HL-60 (cell line): ENCODE results near the gene OR4P4.

ENCODE experiments used
- DNase-seq, 2 experiments: peaks; one replicate each; pipeline ENCODE4 v3.0.0-alpha.2; 2010 to 2020; ENCODE audit warnings: low read depth in 1 of 2, low spot score in 1 of 2
- H3K27ac ChIP-seq: fragments of 250-450 bp; sonication (Bioruptor Pico); replicated peaks from 2 replicates; pipeline ENCODE4 v1.5.1; 2020; ENCODE audit warnings: mild to moderate bottlenecking, moderate library complexity
- H3K27me3 ChIP-seq: fragments of 250-450 bp; sonication (Bioruptor Pico); 2 replicates; pipeline ENCODE4 v1.5.1; 2021; ENCODE audit warnings: mild to moderate bottlenecking, moderate library complexity; ENCODE audit not compliant: insufficient read depth, poor library complexity, severe bottlenecking
- H3K4me3 ChIP-seq: replicated peaks from 2 replicates; pipeline ENCODE4 v1.5.1; 2011; ENCODE audit warnings: mild to moderate bottlenecking, control low read depth, low read length; ENCODE audit not compliant: insufficient read depth
- GABPA ChIP-seq: IDR thresholded peaks from 2 replicates; pipeline ENCODE4 v1.6.1; 2012; ENCODE audit warnings: low read depth
- POLR2AphosphoS5 ChIP-seq: IDR thresholded peaks from 2 replicates; pipeline ENCODE4 v1.6.1; 2012; ENCODE audit warnings: low read depth
- SPI1 ChIP-seq: IDR thresholded peaks from 2 replicates; pipeline ENCODE4 v1.6.1; 2012; ENCODE audit warnings: low read depth, mild to moderate bottlenecking, borderline replicate concordance
- TF ChIP-seq, protein P1 (sequence below): IDR thresholded peaks from 2 replicates; pipeline ENCODE4 v1.6.1; 2012; ENCODE audit warnings: low read depth; ENCODE audit not compliant: insufficient replicate concordance
- TF ChIP-seq, protein P2 (sequence below): IDR thresholded peaks from one replicate; pipeline ENCODE4 v1.5.1; 2011; ENCODE audit warnings: low read length, control low read depth, inconsistent platforms; ENCODE audit not compliant: insufficient read depth

The OR4P4 gene

DNA sequence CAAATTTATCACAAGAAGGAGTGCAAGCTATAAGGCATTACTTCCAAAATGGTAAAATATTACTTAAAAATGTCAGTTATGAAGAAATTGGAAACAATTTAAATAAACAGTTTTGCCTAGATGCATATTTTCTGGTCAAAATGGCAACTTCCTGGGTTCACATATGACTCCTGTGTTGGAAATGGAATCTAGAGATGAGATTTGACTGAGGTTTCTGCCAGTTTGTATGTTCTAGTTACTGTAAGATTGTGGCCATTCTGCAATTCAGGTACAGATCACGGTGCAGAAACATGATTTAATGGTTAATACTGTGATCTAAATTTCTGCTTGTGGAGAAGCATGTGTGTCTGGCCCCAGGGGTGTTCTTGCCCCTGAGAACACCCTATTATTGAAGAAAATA is 23.7 kb downstream of the OR4P4 start:
- H3K27ac ChIP-seq = no peak overlapping the region
- H3K4me3 ChIP-seq = no peak overlapping the region
- no peaks in the 10 kb centered on the region for H3K27me3 ChIP-seq
- DNase-seq = no peak
- no peak for TF ChIP-seq SPI1
- TF ChIP-seq, protein P1, sequence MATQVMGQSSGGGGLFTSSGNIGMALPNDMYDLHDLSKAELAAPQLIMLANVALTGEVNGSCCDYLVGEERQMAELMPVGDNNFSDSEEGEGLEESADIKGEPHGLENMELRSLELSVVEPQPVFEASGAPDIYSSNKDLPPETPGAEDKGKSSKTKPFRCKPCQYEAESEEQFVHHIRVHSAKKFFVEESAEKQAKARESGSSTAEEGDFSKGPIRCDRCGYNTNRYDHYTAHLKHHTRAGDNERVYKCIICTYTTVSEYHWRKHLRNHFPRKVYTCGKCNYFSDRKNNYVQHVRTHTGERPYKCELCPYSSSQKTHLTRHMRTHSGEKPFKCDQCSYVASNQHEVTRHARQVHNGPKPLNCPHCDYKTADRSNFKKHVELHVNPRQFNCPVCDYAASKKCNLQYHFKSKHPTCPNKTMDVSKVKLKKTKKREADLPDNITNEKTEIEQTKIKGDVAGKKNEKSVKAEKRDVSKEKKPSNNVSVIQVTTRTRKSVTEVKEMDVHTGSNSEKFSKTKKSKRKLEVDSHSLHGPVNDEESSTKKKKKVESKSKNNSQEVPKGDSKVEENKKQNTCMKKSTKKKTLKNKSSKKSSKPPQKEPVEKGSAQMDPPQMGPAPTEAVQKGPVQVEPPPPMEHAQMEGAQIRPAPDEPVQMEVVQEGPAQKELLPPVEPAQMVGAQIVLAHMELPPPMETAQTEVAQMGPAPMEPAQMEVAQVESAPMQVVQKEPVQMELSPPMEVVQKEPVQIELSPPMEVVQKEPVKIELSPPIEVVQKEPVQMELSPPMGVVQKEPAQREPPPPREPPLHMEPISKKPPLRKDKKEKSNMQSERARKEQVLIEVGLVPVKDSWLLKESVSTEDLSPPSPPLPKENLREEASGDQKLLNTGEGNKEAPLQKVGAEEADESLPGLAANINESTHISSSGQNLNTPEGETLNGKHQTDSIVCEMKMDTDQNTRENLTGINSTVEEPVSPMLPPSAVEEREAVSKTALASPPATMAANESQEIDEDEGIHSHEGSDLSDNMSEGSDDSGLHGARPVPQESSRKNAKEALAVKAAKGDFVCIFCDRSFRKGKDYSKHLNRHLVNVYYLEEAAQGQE = no peak
- TF ChIP-seq, protein P2, sequence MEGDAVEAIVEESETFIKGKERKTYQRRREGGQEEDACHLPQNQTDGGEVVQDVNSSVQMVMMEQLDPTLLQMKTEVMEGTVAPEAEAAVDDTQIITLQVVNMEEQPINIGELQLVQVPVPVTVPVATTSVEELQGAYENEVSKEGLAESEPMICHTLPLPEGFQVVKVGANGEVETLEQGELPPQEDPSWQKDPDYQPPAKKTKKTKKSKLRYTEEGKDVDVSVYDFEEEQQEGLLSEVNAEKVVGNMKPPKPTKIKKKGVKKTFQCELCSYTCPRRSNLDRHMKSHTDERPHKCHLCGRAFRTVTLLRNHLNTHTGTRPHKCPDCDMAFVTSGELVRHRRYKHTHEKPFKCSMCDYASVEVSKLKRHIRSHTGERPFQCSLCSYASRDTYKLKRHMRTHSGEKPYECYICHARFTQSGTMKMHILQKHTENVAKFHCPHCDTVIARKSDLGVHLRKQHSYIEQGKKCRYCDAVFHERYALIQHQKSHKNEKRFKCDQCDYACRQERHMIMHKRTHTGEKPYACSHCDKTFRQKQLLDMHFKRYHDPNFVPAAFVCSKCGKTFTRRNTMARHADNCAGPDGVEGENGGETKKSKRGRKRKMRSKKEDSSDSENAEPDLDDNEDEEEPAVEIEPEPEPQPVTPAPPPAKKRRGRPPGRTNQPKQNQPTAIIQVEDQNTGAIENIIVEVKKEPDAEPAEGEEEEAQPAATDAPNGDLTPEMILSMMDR = no peak
- TF ChIP-seq GABPA = no peak
- TF ChIP-seq POLR2AphosphoS5 = no peak

- no peak within 1 kb of the TSS for H3K4me3 ChIP-seq
- no peak within 1 kb of the TSS for H3K27ac ChIP-seq
- no peak for DNase-seq
- no peaks in the 10 kb centered on the region for H3K27me3 ChIP-seq
- TF ChIP-seq GABPA (no peak), POLR2AphosphoS5 (no peak), SPI1 (no peak)
- TF ChIP-seq, protein P1 = no peak
- TF ChIP-seq, protein P2 = no peak
Measured at GRCh38 chr11:55661901-55662300, 27.0 kb downstream of the OR4P4 start, which contains the start of gene OR4C6. TSS of gene OR4C6 (plus strand) at chr11:55662201. CDS start at chr11:55665167, 2,966 bp downstream.

- H3K27me3 ChIP-seq = no peaks in the 10 kb centered on the region
- no peak for TF ChIP-seq SPI1
- TF ChIP-seq, protein P1 = no peak
- TF ChIP-seq, protein P2 = no peak
- no peak for TF ChIP-seq GABPA
- TF ChIP-seq POLR2AphosphoS5 = no peak
- no peak for DNase-seq
- H3K4me3 ChIP-seq = no peak overlapping the region
- H3K27ac ChIP-seq = no peak overlapping the region
Measured at GRCh38 chr11:55669376-55669775, 34.5 kb downstream of the OR4P4 start.
